Stimulated activated CD8-positive, alpha-beta memory T cell treated with anti-CD3 and anti-CD28 coated beads, Interleukin-12 subunit alpha, Interleukin-12 subunit beta, amount 100 ng/mL, for 1 hour (primary cell): ENCODE results near the gene ZBTB25.
A peak's percentile ranks its signal among the peaks of the same experiment; 100 is the strongest.
"Not testable (repeated sequence)": the region's sequence is repeated elsewhere in the genome, so short reads cannot be mapped to it uniquely, and the experiment has no call there.

Source experiments
- DNase-seq: peaks from one replicate; pipeline ENCODE4 v3.0.0-alpha.2; 2020; ENCODE audit warnings: low read depth

ZBTB25 gene, protein sequence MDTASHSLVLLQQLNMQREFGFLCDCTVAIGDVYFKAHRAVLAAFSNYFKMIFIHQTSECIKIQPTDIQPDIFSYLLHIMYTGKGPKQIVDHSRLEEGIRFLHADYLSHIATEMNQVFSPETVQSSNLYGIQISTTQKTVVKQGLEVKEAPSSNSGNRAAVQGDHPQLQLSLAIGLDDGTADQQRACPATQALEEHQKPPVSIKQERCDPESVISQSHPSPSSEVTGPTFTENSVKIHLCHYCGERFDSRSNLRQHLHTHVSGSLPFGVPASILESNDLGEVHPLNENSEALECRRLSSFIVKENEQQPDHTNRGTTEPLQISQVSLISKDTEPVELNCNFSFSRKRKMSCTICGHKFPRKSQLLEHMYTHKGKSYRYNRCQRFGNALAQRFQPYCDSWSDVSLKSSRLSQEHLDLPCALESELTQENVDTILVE

DNA sequence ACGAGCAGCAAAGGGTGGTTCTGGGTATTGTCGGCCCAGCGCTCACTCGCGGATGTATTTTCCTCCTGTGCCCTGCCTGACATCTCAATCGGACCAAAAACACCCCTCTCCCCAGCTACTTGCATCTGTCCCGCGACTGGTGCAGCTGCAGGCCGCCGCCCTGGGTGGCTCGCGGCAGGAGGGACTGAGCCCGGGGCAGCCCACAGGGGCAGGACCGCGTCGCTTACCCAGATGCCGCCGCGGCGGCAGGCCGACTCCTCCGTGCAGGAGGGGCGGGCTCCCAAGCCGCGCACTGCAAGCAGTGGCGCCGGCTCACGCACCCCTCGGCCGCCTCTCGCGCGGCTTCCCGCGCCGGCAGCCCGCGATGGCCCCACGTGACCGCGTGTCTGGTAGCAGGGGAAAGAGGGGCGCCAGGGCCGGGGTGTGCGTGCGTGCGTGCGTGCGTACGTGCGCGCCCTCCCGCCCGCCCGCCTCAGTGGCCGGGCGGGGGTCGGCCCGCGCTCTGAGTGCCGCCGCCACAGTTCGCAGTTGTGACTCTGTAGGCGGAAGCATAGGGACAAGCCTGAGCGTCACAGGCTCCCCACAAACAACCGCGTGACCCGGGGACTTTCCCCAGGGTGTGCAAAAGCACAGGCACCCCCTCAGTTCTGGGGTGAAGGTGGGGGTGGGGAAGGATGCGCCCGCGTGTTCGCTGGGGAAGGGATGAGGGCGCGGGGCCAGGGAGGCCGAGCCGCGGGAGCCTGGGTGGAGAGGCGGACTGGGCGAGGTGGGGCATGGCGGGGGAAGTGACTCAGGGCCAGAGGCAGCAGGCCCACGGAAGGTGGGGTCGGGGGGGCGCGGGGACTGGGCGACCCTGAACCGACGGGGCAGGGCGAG lies at the start of gene ZBTB25:
TSS of gene ZBTB25 (minus strand) at position 405 of the 876 bp plus-strand sequence. CDS start 13,305 bp downstream, outside the sequence.
- DNase-seq: peak; percentile 95

DNA sequence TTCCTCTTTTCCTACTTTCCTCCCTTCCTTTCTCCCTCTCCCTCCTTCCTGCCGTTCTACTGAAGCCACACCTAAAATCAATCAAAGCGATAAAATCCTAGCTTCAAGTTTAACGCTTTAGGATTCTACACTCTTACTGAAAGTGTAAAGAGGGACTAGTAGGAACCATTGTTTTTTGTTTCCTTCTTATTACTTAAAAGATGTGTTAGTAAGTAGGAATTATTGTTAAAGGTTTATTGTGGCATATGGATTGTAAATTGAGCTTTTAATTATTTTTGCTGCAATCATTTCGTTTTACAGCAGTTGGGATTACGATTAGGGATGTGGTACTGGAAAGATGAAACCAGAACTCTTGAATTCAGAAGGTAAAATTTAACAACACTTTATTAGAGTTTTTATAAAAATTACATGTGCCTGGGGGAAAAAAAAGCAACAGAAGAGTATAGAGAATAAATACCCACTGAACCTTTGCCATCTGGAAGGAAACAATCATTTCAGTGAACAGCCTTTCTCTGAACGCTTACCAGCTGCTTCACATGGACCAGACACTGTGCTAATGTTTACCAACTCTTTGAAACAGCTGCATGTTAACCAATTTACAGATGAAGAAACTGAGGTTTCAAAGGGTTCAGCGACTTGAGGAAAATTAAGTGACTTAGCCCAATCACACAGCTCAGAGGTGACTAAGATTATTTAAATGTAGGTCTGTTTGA lies 47.1 kb upstream of the ZBTB25 start:
- no peak for DNase-seq

DNA sequence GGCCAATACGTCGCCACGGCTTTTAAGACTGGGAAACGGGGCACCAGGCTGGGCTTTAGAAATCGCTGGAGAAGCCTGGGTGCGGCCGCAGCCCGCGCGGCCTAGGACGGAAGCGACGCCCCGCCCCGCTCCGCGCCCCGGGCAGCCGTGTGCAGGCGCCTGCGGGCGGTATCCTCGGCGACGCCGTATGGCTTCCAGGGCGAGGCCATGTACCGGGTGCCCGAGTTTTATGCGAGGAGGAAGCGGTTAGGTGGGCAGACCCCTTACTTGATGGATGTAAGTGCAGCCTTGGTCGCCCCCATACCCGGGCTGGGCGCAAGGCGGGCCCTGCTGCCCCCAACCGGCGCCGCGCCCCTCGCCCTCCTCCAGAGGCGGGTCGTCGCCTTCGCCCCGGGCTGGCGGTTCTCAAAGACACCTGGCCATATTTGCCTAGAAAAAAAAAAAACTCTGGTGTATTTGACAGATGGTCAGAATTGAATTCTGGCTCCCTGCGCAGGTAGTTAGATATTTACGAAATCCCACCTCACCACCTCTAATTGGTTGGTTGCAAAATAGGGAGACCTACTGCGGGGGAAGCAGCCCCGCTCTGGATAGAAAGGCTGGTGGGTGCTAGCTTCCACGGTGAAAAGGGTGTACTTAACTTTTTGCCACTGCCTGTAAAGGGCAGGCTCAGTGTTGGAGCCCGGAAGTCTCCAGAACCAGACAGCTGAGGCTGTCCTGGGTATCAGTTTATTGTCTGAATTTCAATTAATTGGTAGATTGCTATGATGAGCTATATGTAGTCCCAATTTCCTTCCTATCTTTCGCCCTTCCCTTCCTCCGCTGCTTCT lies 46.4 kb upstream of the ZBTB25 start, which contains the start of gene PPP1R36:
TSS of gene PPP1R36 (plus strand) at position 171 of the 830 bp plus-strand sequence. CDS start at position 208, 37 bp downstream.
- DNase-seq: no peak

DNA sequence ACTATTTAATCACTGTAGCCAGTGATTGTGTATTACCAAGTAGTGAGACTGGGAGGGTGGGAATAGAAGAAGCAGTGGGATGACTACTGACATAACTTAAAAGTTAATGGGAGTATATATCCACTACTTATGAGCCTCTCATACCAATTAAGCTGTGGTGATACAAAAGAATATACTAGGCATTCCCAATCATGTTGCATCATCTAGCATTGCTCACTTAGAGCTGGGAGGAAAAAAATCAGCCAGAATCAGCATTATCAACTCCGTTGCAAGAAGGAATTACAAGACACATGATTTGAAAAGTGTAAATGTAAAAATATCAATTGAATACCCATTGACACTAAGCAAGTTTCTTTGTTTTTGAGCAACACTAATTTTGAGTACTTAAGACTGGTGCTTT lies 45.4 kb upstream of the ZBTB25 start:
- no peak for DNase-seq

DNA sequence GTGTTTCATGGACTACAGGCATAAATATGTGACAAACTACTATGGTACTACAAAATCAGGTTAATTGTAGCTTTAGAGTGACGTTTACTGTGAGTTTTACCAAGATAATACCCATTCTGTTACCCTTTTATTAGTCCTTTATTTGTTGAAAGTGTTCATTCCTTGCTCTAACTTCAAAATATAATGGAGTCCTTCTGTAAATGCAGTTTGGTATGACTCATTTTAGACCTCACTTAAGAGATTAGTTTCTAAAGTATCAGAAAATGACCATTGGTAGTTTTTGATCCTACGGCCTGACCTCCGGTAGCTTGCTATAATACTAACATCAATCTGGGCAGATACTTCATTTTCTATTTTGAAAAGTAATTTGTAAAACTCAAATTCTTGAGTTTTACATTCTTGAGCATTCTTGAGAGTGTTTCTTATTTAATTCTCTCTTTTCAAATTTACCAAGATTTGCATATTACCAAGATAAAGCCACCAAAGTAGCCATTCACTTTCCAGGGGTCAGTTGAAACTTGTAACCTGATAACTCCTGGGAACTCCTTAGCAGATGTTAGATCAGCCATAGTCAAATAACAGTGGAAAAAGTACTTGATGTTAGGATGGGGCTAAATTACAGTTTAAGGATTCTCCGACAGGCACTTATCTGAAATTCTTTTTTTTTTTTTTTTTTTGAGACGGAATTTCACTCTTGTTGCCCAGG lies 41.1 kb upstream of the ZBTB25 start:
- DNase-seq: no peak

DNA sequence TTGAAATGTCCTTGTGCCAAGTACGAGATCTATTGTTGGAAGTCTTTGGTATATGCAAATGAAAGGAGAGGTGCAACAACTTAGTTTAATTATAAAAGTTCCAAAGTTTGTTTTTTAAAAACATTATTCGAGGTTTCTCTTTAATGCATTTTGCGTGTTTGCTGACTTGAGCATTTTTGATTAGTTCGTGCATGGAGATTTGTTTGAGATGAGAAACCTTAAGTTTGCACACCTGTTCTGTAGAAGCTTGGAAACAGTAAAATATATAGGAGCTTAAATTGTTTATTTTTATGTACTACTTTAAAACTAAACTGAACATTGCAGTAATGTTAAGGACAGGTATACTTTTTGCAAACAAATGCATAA lies 39.2 kb upstream of the ZBTB25 start:
- DNase-seq: no peak

DNA sequence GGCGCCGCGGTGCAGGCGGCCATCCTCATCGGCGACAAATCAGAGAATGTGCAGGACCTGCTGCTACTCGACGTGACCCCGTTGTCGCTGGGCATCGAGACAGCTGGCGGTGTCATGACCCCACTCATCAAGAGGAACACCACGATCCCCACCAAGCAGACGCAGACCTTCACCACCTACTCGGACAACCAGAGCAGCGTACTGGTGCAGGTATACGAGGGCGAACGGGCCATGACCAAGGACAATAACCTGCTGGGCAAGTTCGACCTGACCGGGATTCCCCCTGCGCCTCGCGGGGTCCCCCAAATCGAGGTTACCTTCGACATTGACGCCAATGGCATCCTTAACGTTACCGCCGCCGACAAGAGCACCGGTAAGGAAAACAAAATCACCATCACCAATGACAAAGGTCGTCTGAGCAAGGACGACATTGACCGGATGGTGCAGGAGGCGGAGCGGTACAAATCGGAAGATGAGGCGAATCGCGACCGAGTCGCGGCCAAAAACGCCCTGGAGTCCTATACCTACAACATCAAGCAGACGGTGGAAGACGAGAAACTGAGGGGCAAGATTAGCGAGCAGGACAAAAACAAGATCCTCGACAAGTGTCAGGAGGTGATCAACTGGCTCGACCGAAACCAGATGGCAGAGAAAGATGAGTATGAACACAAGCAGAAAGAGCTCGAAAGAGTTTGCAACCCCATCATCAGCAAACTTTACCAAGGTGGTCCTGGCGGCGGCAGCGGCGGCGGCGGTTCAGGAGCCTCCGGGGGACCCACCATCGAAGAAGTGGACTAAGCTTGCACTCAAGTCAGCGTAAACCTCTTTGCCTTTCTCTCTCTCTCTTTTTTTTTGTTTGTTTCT lies 38.6 kb upstream of the ZBTB25 start:
- DNase-seq: no peak

DNA sequence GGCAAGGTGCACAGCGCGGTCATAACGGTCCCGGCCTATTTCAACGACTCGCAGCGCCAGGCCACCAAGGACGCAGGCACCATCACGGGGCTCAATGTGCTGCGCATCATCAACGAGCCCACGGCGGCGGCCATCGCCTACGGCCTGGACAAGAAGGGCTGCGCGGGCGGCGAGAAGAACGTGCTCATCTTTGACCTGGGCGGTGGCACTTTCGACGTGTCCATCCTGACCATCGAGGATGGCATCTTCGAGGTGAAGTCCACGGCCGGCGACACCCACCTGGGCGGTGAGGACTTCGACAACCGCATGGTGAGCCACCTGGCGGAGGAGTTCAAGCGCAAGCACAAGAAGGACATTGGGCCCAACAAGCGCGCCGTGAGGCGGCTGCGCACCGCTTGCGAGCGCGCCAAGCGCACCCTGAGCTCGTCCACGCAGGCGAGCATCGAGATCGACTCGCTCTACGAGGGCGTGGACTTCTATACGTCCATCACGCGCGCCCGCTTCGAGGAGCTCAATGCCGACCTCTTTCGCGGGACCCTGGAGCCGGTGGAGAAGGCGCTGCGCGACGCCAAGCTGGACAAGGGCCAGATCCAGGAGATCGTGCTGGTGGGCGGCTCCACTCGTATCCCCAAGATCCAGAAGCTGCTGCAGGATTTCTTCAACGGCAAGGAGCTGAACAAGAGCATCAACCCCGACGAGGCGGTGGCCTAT lies 37.8 kb upstream of the ZBTB25 start:
- no peak for DNase-seq

- DNase-seq: peak; percentile 85
Observed at GRCh38 chr14:64540208-64541202, 36.9 kb upstream of the ZBTB25 start, which contains the start of gene HSPA2. Gene HSPA2, plus strand, starts transcription at chr14:64540741. Its CDS starts 109 bp downstream, at chr14:64540850.

GRCh38 chr14:64536488-64537245 lies 33.0 kb upstream of the ZBTB25 start:
- no peak for DNase-seq

- DNase-seq: no peak
Observed at GRCh38 chr14:64531567-64531966, 27.9 kb upstream of the ZBTB25 start.

GRCh38 chr14:64525354-64525753 lies 21.7 kb upstream of the ZBTB25 start:
- no peak for DNase-seq

DNA sequence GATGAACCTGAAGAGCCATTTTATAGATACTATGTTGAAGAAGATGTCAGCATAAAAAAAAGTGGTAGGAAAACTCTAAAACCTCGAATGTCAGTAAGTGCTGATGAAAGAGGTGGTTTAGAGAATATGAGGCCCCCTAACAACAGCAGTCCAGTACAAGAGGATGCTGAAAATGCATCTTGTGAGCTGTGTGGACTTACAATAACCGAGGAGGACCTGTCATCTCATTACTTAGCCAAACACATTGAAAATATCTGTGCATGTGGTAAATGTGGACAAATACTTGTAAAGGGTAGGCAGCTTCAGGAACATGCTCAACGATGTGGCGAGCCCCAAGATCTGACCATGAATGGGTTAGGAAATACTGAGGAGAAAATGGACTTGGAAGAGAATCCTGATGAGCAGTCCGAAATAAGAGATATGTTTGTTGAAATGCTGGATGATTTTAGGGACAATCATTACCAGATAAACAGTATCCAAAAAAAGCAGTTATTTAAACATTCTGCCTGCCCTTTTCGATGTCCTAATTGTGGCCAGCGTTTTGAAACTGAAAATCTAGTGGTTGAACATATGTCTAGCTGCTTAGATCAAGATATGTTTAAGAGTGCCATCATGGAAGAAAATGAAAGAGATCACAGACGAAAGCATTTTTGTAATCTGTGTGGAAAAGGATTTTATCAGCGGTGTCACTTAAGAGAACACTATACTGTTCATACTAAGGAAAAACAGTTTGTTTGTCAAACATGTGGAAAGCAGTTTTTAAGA lies 19.1 kb upstream of the ZBTB25 start:
- DNase-seq: no peak

DNA sequence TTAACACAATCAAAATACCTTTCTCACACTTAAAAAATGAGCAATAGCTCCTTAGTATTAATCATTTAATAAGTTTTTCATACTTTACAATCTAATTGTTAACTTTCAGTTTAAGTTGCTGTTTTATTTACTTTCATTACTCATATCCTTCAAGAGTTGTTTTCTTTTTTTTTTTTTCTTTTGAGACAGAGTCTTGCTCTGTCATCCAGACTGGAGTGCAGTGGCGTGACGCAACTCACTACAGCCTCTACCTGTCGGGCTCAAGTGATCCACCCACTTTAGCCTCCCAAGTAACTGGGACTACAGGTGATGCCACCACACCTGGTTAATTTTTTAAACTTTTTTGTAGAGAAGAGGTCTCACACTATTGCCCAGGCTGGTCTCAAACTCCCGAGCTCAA lies 17.1 kb upstream of the ZBTB25 start:
- DNase-seq: no peak

DNA sequence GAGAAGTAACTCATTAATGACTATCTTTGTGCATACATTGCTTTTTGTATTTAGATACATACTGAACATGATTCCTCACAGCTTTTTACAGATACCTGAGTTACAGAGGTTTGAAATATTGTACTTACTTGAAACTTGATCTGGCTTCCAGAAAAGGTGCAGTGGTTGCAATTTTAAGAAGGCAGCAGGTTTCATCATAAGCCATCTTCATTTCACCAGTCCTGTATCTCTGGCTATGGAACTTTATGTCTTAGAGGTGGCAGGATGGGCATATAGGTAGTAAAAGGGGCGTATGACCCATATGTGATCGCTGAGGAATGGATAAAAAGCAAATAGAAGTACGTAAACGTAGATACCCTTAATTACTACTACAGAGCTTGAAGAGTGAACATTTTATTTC lies 14.6 kb upstream of the ZBTB25 start:
- DNase-seq: no peak

DNA sequence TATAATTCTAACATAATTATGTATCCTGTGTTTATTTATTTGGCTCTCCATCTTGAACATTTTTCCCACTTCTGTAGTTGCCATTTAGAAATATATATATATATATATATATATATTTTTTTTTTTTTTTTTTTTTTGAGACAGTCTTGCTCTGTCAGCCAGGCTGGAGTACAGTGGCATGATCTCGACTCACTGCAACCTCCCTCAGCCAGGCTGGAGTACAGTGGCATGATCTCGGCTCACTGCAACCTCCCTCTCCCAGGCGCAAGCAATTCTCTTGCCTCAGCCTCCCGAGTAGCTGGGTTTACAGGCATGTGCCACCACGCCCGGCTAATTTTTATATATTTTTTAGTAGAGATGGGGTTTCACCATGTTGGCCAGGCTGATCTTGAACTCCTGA lies 14.0 kb upstream of the ZBTB25 start:
- not testable (repeated sequence) for DNase-seq
